ENCODE measurements around the gene PCDHGC3. TPM values are rescaled to one million over a fixed set of nuclear protein-coding genes. Genes with fewer than 3 reads are reported as not detected.

Gene PCDHGC3
- total and polyA plus RNA-seq, 2 of the 4 experiments (the other 2 are of a cell fraction): 21.1 to 72.1 TPM

DNA sequence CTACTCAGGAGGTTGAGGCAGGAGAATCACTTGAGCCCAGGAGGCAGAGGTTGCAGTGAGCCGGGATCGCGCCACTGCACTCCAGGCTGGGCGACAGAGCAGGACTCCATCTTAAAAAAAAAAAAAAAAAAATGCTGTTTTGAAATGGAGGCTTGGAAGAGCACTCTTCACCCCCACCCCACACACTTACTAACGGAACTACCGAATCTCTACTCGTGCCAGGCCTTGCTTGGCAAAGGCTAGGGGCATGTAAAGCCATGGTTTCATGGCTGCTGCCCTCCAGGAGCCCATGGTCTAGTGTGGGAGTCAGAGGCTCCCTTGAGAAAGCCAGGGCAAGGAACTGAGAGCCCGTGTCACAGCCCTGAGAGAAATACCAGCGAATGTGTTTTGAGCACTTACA lies 34.4 kb downstream of the PCDHGC3 start:
- no peak for TF ChIP-seq SMC3 (IDR thresholded peaks at IDR 0.05; ENCODE audit: low read depth, low read length)
- TF ChIP-seq, protein P1, sequence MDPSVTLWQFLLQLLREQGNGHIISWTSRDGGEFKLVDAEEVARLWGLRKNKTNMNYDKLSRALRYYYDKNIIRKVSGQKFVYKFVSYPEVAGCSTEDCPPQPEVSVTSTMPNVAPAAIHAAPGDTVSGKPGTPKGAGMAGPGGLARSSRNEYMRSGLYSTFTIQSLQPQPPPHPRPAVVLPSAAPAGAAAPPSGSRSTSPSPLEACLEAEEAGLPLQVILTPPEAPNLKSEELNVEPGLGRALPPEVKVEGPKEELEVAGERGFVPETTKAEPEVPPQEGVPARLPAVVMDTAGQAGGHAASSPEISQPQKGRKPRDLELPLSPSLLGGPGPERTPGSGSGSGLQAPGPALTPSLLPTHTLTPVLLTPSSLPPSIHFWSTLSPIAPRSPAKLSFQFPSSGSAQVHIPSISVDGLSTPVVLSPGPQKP (IDR thresholded peaks at IDR 0.05; ENCODE audit: borderline replicate concordance, low read depth, low read length): no peak
- no peak for TF ChIP-seq RFX5 (IDR thresholded peaks at IDR 0.05; ENCODE audit: low read depth, low read length)
- Histone ChIP-seq H3K36me3 (ENCODE audit: control insufficient read depth, insufficient read depth, low read length) (peaks cover 32% of the 10 kb centered on the region), H2BK20ac (ENCODE audit: low read depth, low read length) (no peak overlapping the region), H3K4me2 (ENCODE audit: low read depth, low read length) (no peak overlapping the region), H3K79me1 (ENCODE audit: low read depth in 1 of 2, low read length in 2 of 2) (peaks cover 6 to 46% of the 10 kb centered on the region in 2 experiments), H3K14ac (replicated peaks; ENCODE audit: low read depth, low read length) (peak overlapping the region; percentile 95; the same call in 1 of the 2 replicates), H3K18ac (ENCODE audit: low read depth, low read length) (no peak overlapping the region), H4K8ac (ENCODE audit: low read depth in 2 of 2, low read length in 2 of 2) (peak overlapping the region in 1 of 2 experiments; percentile 91; a peak in 2 of 4 replicates), H4K91ac (ENCODE audit: insufficient read depth, low read depth, low read length) (no peak overlapping the region), H3K4me1 (ENCODE audit: control insufficient read depth, insufficient read depth, low read length) (peaks cover 48% of the 10 kb centered on the region), H3K4me3 (ENCODE audit: insufficient read depth, low read depth, low read length) (no peak overlapping the region), H3K23ac (ENCODE audit: low read depth, low read length) (no peak overlapping the region), H2BK120ac (ENCODE audit: low read depth, low read length) (0 out of 2 replicates have a peak overlapping the region, but pooled peaks have one; percentile 98), H3K4ac (ENCODE audit: low read depth, low read length) (no peak overlapping the region), H3K27ac (ENCODE audit: insufficient read depth, low read length) (peak overlapping the region; percentile 21; the same call in 1 of the 2 replicates), H3K27me3 (ENCODE audit: control insufficient read depth, insufficient read depth, low read length) (no peaks in the 10 kb centered on the region), H2AFZ (replicated peaks; ENCODE audit: low read length, poor library complexity) (no peak overlapping the region), H4K20me1 (ENCODE audit: insufficient read depth, low read length) (peaks cover 16% of the 10 kb centered on the region), H2AK9ac (replicated peaks; ENCODE audit: low read depth, low read length, poor library complexity) (no peak overlapping the region), H3K56ac (ENCODE audit: extremely low read depth, insufficient read depth, low read length) (no peak overlapping the region), H2BK15ac (ENCODE audit: low read depth, low read length) (peak overlapping the region; percentile 77; the same call in 1 of the 3 replicates), H3K9ac (ENCODE audit: low read depth, low read length) (no peak overlapping the region), H2AK5ac (ENCODE audit: low read depth, low read length) (peak overlapping the region; percentile 69), H2BK5ac (ENCODE audit: low read depth, low read length, poor library complexity, severe bottlenecking) (no peak overlapping the region), H3K9me1 (ENCODE audit: insufficient read depth, low read length) (peaks cover 24% of the 10 kb centered on the region), H3K9me3 (ENCODE audit: control insufficient read depth, insufficient read depth, low read length) (no peaks in the 10 kb centered on the region), H4K5ac (ENCODE audit: low read depth, low read length) (no peak overlapping the region)
- intact Hi-C loops (cut with micrococcal nuclease) (no loop called here), in situ Hi-C loops (cut with MboI; ENCODE audit: low sequenced_read_pairs) (no loop called here), dilution Hi-C loops (cut with HindIII; ENCODE audit: low sequenced_read_pairs, unreplicated experiment) (no loop called here)
- ChIA-PET CTCF (interaction anchor here (0.8 to 1.4 kb wide), 2 partner anchors 14 to 32 kb away, joined by 3 to 5 read pairs; no protein-coding TSS in a partner anchor), POLR2A (ENCODE audit: unreplicated experiment) (no interaction called here)
- BruUV-seq (replicated peaks): no TSS peak
- WGBS, 2 experiments (ENCODE audit: extremely low coverage in 2 of 2, insufficient read length in 1 of 2): no CpG with 5 or more reads among the region's 9 CpGs
- DNase-seq (no peak), ATAC-seq (ENCODE audit: low read depth) (no peak)

All from IMR-90 (cell line).